ENCODE data around the gene AQP3.
"Not testable (repeated sequence)": the region's sequence is repeated elsewhere in the genome, so short reads cannot be mapped to it uniquely, and the experiment has no call there.

AQP3 gene

DNA sequence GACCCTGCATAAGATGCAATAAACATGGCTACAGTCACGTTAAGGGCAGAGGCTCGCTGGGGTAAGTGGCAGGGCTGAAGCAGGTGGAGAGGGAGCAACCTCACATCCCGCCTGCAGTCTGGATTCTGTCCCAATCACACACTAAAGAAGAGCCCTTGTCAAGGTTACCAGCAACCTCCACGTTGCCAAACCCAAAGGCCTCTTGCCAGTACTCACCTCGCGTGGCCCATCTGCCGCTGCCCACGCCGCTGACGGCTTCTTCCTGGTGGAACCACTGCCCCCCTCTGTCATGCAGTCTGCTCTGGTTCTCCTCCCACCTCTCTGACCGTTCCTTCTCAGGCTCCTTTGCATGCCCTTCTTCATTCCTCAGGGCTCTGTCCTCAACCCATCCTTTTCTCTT is 53.8 kb downstream of the AQP3 start:
- no peak for ATAC-seq
- H3K4me1 Mint-ChIP-seq = no peaks in the 10 kb centered on the region
- H3K27ac Mint-ChIP-seq = no peak overlapping the region
- H3K27me3 Mint-ChIP-seq = peaks cover 24% of the 10 kb centered on the region
- H3K9me3 Mint-ChIP-seq = no peaks in the 10 kb centered on the region
- no peak overlapping the region for H3K4me3 Mint-ChIP-seq
- H3K36me3 Mint-ChIP-seq = no peaks in the 10 kb centered on the region

DNA sequence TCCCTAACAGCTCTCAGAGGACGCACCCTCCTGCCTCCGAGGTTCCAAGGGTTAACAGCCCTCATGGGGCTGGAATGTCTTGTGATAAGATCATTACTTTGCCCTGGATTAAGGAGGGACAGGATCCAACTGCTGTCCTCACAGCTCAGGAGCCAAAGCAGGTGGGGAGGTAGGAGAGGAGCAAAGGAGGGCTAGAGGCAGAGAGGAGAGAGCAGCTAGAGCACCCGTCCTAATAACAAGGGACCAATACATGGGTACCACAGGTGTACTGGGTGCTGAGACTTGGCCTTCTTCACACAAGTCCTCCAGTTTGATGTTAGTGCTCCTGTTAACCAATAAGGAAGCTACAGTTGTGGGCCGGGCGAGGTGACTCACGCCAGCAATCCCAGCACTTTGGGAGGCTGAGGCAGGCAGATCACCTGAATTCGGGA is 54.8 kb downstream of the AQP3 start:
- ATAC-seq, H3K4me1 Mint-ChIP-seq, H3K27ac Mint-ChIP-seq, H3K4me3 Mint-ChIP-seq, H3K36me3 Mint-ChIP-seq, H3K9me3 Mint-ChIP-seq: not testable (repeated sequence)
- peaks cover 24% of the 10 kb centered on the region for H3K27me3 Mint-ChIP-seq

Measured in stimulated activated memory B cell treated with anti-CD40 and anti-IgM and Interleukin-4, amounts not matched to agents 10 μg/mL and 1 μg/mL and 100 μg/mL, for 72 hours (primary cell).